Measurements from ENCODE around the gene CABP7.
"Not testable (repeated sequence)": the region's sequence is repeated elsewhere in the genome, so short reads cannot be mapped to it uniquely, and the experiment has no call there.

Gene CABP7

GRCh38 chr22:29738118-29738815 lies 18.5 kb downstream of the CABP7 start:
- no peak for DNase-seq
- in situ Hi-C loops (cut with MboI; ENCODE audit: low pct_unique_long_range_greater_than_20kb, low sequenced_read_pairs), result no loop called here

DNA sequence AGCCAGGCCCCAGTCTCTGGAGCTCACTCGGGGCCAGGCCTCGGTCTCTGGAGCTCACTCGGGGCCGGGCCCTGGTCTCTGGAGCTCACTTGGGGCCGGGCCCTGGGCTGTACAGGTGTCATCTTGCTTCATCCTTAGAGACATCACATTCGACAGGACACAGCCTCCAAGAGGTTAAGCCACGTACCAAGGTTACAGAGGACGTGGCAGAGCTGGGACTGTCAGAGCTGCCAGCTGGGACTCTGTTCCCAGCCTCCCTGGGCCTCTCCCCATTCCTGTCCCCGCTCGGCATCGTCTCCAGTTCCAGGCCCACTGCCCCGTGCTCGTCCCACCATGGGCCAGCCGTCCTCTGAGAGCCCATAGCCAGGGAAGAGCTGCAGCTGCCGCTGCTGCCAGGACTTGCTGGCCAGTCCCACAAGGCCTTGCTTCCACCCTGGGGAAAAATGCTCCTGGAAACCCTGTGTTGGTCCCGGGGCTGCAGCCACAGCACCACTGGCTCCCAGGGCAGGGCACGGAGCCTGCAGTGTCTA lies 19.6 kb downstream of the CABP7 start:
- no peak for DNase-seq
- in situ Hi-C loops (cut with MboI; ENCODE audit: low pct_unique_long_range_greater_than_20kb, low sequenced_read_pairs), result no loop called here

DNA sequence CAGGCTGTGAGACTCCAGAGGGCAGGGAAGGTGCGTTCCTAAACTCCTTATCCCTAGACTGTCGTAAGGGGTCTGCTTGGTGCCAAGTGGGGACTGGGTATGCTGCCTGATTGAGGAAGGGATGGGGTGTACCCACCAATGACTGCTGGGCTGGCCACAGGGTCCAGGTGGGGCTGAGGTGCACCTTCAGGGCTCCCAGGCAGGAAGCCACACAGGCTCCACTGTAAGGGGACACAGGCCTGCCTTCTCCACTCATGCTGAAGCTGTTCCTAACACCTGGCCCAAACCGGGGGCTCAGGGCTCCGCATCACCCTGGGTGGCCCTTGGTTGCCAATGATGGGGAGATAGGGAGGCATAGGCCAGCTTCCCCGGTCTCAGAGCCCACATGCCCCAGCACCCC lies 20.4 kb downstream of the CABP7 start:
- DNase-seq, result no peak
- in situ Hi-C loops (cut with MboI; ENCODE audit: low pct_unique_long_range_greater_than_20kb, low sequenced_read_pairs), result no loop called here

DNA sequence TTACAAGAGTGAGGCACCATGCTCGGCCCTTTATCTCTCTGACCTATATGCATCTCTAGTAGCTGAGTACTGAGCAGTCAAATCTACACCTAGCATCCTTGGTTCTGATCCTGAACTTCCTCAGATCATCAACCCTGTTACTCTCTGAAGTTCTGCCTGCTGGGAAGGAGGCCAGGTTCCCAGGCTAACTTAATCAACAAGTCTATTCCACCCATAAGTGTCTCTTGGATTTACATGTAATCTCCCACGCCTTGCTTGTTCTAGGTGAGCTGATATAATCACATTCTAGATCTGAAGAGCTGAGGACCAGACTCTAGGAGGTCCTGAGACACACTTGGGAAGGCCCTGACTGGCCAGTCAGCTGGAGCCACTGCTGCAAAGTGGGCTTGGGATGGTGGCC lies 22.1 kb downstream of the CABP7 start:
- in situ Hi-C loops (cut with MboI; ENCODE audit: low pct_unique_long_range_greater_than_20kb, low sequenced_read_pairs), result no loop called here
- DNase-seq, result no peak

DNA sequence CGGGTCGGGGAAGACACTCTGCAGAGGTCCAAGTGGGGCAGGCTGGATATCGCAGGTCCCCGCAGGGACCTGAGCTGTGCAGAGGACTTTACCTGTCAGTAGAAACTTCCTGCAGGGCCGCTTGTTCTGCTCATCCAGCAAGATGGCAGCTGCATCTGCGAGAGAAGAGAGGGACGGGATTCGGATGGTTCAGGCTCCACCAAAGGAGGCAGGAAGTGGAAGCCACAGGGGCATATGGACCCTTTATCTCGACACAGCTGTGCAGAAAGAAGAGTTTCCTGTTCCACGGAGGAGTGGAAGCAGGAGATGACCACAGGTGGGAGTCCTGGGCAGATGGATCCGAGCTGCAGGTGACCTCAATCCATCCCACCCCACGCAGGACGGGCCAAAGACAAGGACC lies 22.5 kb downstream of the CABP7 start:
- in situ Hi-C loops (cut with MboI; ENCODE audit: low pct_unique_long_range_greater_than_20kb, low sequenced_read_pairs), result no loop called here

GRCh38 chr22:29744902-29745301 lies 25.1 kb downstream of the CABP7 start:
- DNase-seq, result no peak
- in situ Hi-C loops (cut with MboI; ENCODE audit: low pct_unique_long_range_greater_than_20kb, low sequenced_read_pairs), result no loop called here

More for the DNA sequence above, 22.5 kb downstream of the CABP7 start:
- no peak for DNase-seq

GRCh38 chr22:29747832-29748231 lies 28.0 kb downstream of the CABP7 start:
- in situ Hi-C loops (cut with MboI; ENCODE audit: low pct_unique_long_range_greater_than_20kb, low sequenced_read_pairs), result no loop called here

GRCh38 chr22:29748248-29748893 lies 28.6 kb downstream of the CABP7 start:
- in situ Hi-C loops (cut with MboI; ENCODE audit: low pct_unique_long_range_greater_than_20kb, low sequenced_read_pairs), result no loop called here
- DNase-seq, result no peak

More at GRCh38 chr22:29747832-29748231, 28.0 kb downstream of the CABP7 start:
- DNase-seq, result no peak

GRCh38 chr22:29750029-29750428 lies 30.2 kb downstream of the CABP7 start:
- in situ Hi-C loops (cut with MboI; ENCODE audit: low pct_unique_long_range_greater_than_20kb, low sequenced_read_pairs), result no loop called here
- DNase-seq, result no peak

- in situ Hi-C loops (cut with MboI; ENCODE audit: low pct_unique_long_range_greater_than_20kb, low sequenced_read_pairs), result no loop called here
- peak; percentile 50 for DNase-seq
Observed at GRCh38 chr22:29750559-29751538, 31.0 kb downstream of the CABP7 start.

DNA sequence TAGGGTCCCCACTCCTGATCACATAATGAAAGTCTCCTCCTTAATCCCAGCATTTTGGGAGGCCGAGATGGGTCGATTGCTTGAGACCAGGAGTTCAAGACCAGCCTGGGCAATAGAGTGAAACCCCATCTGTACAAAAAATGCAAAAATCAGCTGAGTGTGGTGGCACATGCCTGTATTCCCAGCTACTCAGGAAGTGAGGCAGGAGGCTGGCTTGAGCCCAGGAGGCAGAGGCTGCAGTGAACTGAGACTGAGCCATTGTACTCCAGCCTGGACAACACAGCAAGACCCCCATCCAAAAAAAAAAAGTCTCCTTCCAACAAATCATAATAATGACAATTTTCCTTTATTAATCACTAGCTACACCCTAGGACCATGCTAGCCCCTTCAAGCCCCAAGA lies 31.9 kb downstream of the CABP7 start:
- in situ Hi-C loops (cut with MboI; ENCODE audit: low pct_unique_long_range_greater_than_20kb, low sequenced_read_pairs), result no loop called here
- no peak for DNase-seq

DNA sequence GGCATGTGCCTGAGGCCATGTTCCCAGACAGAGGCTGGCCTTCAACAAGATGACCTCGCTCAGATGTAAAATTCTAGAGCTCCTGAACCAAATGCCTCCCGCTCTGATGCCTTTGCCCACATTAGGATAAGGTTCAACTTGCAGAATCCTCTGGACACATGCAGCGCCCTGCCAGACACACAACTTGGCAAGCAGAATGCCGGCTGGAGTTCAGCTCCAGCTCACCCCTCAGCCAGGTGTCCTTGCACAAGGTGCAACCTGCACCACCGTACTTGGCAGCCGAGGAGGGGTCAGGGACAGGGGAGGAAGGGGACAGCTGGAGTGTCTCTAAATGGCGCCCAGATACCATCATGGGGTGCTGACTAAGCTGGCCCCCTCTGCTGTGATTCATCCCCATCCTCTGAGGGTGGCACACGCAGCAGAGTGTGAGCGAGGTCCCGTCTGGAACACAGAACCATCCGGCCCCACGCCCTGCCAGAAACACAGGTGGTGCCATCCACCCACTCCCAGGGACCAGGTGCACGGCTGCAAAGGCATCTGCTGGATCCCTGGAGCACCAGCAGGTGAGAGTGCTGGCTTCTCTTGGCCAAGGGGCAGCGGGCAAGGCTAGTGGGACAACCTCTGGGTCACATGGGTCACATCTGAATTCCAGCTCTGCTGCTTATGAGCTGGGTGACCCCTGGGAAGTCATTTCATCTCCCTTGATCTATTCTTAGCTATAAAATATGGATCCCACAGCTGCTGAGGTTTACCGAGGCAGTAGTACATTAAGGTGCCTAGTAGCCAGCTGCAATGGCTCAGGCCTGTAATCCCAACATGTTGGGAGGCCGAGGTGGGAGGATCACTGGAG lies 34.2 kb downstream of the CABP7 start:
- in situ Hi-C loops (cut with MboI; ENCODE audit: low pct_unique_long_range_greater_than_20kb, low sequenced_read_pairs), result no loop called here
- no peak for DNase-seq

DNA sequence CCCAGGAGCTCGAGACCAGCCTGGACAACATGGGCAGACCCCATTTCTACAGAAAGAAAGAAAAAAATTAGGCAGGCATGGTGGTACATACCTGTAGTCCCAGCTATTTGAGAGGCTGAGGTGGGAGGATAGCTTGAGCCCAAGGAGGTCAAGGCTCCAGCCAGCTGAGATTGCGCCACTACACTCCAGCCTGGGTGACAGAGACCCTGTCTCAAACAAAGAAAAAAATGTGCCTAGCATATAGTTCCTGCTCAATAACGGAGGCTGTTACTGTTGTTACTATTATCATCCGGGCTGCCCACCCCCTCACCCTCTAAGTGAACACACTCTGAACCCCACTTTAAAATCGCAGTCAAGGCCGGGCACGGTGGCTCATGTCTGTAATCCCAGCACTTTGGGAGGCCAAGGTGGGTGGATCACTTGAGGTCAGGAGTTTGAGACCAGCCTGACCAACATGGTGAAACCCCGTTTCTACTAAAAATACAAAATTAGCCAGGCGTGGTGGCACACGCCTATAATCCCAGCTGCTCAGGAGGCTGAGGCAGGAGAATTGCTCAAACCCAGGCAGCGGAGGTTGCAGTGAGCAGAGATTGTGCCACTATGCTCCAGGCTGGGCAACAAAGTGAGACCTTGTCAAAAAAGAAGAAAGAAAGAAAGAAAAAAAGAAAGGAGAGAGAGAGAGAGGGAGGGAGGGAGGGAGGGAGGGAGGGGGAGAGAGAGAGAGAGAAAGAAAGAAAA lies 35.0 kb downstream of the CABP7 start:
- DNase-seq; in situ Hi-C loops (cut with MboI; ENCODE audit: low pct_unique_long_range_greater_than_20kb, low sequenced_read_pairs): not testable (repeated sequence)

DNA sequence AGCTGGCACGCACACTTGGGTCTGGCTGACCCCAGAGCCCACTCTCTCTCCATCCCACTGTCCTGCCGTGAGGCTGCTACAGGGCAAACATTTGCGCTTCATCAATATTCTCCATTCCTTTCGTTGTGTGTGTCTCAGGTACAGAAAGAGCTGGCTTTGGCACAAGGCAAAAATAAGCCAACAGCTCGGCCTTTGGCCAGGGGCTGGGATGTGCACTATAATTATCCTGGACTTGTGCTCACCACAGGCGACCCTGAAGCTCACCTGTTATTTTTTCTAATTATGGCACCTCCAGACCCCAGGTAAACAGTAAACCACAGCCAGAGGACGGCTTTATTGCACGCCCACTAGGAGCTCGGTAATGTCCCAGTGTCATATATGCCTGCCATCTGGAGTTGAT lies 36.1 kb downstream of the CABP7 start:
- in situ Hi-C loops (cut with MboI; ENCODE audit: low pct_unique_long_range_greater_than_20kb, low sequenced_read_pairs), result no loop called here
- DNase-seq, result no peak

DNA sequence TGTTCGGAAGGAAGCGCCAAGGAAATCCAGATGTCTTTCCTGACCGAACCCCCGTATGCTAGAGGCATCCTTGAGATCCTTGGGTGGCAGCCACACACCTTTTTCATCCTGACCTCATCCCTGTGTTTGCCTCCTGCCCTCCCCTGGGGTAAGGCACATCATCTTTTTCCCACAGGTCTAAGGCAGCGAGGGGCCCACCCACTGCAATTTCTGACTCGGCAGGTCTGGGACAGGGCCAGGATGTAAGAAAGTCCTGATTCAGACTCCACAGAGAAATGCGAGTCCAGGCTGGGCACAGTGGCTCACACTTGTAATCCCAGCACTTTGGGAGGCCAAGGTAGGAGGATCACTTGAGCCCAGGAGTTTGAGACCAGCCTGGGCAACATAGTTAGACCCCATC lies 36.5 kb downstream of the CABP7 start:
- DNase-seq, result no peak
- in situ Hi-C loops (cut with MboI; ENCODE audit: low pct_unique_long_range_greater_than_20kb, low sequenced_read_pairs), result no loop called here

DNA sequence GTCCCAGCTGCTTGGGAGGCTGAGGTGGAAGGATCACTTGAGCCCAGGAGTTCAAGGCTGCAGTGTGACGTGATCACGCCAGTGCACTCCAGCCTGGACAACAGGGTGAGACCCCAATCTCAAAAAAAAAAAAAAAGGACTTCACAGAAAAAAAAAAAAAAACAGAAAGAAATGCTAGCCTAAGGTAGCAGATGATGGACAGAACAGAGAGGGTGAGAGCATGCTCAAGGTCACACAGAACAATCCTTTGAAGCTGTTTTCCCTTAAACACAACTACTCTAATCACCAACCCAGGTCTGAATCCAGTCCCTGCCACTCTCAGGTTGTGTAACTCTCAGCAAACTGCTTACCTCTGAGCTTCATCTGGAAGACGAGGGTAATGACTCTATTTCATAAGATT lies 37.3 kb downstream of the CABP7 start:
- in situ Hi-C loops (cut with MboI; ENCODE audit: low pct_unique_long_range_greater_than_20kb, low sequenced_read_pairs), result no loop called here
- no peak for DNase-seq

- DNase-seq, result no peak
- in situ Hi-C loops (cut with MboI; ENCODE audit: low pct_unique_long_range_greater_than_20kb, low sequenced_read_pairs), result no loop called here
Observed at GRCh38 chr22:29758068-29758622, 38.3 kb downstream of the CABP7 start.

DNA sequence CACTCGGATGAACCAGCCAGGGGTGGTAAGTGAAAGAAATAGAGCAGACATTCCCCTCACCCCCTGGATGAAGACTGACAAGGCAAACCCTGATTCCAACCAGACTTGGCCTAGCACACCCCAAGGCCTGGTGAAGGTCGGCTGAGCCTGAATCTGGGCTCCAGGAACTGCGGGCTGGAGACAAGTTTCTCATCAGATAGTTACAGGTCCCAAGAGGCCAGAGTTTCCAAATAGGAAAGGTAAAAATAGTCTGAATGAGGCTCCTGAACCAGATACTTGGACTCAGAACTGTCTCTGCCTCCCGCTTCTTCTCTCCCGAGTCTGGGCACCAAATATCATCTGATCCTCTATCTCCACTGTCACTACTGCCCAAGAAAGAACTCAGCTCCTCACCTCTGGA lies 39.2 kb downstream of the CABP7 start:
- in situ Hi-C loops (cut with MboI; ENCODE audit: low pct_unique_long_range_greater_than_20kb, low sequenced_read_pairs), result no loop called here
- DNase-seq, result no peak
